Stimulated activated CD4-positive, alpha-beta T cell treated with anti-CD3 and anti-CD28 coated beads, Interleukin-1b, Interleukin-23, amount 100 ng/mL, for 1 hour (primary cell): ENCODE measurements around the gene SLC34A1.
A peak's percentile ranks its signal among the peaks of the same experiment; 100 is the strongest.

Experiments used
- DNase-seq, 2 donors: peaks; one replicate each; pipeline ENCODE4 v3.0.0-alpha.2; 2020; ENCODE audit warnings: low read depth in 2 of 2

Gene SLC34A1

GRCh38 chr5:177388521-177389052, 4.4 kb downstream of the SLC34A1 start:
- DNase-seq, result no peak

DNA sequence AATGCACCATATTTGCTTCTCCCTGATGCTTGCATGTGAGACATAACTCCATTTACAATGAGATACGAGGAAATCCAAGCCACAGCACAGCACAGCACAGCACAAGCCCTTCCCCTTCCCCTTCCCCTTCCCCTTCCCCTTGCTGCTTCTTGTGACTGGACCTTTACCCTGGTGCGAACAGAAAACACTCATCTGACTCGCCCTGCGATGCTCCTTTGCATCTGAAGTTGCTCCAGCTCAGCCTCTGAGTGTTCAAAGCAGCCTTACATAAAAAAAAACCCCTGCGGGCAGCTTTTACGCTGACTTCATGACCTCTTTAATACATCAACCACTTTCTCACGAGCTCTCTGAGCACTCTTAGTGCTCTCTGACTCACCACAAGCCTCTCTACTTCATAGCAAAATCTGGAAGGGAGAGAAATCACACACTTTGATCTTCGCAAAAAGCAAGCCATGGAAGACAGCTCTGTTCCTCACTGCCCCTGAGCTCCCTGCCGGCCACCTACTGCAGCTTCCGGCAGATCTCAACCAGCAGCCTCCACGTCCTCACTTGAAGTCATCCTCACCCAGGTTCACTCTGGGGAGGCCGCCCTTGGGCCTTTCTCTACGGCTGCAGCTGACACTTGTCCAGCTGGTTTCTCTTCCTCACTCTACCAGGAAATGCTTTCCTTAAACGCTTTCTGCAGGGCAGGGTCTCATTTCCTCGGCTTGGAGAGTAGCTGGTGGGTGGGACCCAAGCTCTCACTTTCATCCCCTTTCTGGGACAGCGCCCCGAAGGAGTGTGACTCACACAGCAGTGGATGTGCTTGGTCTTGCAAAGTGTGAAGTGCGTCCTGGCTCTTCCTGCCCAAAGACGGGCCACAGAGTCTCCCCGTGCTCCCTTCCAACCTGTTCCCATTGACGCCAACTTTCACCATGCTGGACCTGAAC, 5.3 kb downstream of the SLC34A1 start:
- no peak for DNase-seq

- DNase-seq, result peak; percentile 71 to 76
Measured at GRCh38 chr5:177390363-177391300, 6.4 kb downstream of the SLC34A1 start.

DNA sequence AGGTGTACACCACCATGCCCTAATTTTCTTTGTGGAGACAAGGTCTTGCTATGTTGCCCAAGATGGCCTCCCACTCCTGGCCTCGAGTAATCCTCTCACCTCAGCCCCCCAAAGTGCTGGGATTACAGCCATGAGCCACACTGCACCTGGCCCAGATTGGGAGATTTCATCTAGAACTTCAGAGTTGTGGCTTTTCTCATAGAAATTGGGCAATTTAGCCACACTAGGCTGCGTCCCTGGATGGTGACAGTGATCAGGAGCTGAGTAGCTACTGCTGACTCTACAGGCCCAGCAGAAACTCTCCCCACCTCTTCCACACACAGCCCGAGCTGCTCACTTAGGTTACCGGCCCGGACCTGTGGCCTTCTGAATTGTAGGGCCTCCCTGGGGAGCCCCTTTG, 8.5 kb downstream of the SLC34A1 start:
- no peak for DNase-seq

DNA sequence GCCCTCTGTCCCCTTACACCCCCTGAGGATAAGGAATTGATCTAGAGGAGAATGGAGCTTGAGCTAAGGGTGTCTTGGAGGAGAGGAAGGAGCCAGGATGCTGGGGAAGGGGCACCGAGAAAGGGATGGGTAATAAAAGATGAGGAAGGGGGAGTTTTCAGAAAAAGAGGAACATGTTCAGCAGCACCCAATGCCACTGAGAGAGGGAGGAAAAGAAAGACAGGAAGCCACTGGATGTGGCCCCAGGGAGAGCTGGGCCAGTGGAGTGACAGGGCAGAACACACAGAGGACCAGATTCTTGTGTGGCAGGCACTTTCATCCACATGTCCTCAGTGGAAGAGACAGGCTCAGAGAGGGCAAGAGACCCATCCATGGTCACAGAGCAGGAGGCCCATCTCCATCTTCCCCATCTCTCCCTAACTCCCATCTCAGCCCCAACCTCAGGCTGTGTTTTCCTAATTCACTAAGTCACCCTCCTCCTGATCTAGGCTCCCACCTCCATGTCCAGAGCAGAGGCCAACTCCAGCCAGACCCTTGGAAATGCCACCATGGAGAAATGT, 9.1 kb downstream of the SLC34A1 start:
- no peak for DNase-seq

DNA sequence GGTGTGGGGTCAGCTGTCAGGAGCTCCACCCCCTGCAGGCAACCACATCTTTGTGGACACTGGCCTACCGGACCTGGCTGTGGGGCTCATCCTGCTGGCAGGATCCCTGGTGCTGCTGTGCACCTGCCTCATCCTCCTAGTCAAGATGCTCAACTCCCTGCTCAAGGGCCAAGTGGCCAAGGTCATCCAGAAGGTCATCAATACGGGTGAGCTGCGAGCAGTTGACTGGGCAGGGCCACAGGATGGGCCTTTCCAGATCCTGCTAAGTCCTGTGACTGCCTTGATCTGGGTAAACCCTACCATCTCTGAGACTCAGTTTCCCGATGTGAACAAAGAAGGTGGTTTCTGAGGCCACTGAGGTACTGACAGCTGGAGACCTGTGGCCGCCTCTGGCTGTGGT, 9.8 kb downstream of the SLC34A1 start:
- DNase-seq, result no peak

DNA sequence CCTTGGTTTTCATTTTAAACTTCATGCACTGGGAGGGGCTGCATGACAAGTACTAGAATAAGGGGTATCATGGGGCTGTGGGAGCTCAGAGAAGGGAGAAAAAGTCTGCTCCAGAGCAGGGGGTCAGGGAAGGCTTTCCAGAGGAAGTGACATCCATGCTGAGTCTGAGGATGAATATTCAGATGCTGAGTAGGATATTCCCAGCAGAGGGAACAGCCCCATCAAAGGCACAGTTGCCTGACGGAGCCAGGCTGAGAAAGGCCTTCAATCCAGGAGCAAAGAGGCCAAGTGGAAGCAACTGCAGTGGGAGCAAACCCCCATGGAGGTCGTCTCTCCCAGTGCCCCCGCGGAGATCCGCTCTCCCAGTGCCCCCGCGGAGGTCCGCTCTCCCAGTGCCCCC, 11.8 kb downstream of the SLC34A1 start:
- no peak for DNase-seq

- DNase-seq, result no peak
Measured at GRCh38 chr5:177396807-177397206, 12.6 kb downstream of the SLC34A1 start.

- no peak for DNase-seq
Measured at GRCh38 chr5:177397875-177398390, 13.7 kb downstream of the SLC34A1 start.

- no peak for DNase-seq
Measured at GRCh38 chr5:177399997-177400868, 16.0 kb downstream of the SLC34A1 start, which contains the start of gene PFN3. Gene PFN3, minus strand, starts transcription at chr5:177400661. Its CDS starts 85 bp downstream, at chr5:177400576.

GRCh38 chr5:177402271-177403043, 18.2 kb downstream of the SLC34A1 start:
- peak in 1 of 2 donors; percentile 44 for DNase-seq

- DNase-seq, result no peak
Measured at GRCh38 chr5:177403102-177403791, 19.0 kb downstream of the SLC34A1 start.

GRCh38 chr5:177403792-177404640, 19.8 kb downstream of the SLC34A1 start:
- peak; percentile 67 for DNase-seq

GRCh38 chr5:177404641-177405179, 20.5 kb downstream of the SLC34A1 start:
- DNase-seq, result no peak

GRCh38 chr5:177405312-177405711, 21.1 kb downstream of the SLC34A1 start:
- DNase-seq, result no peak

GRCh38 chr5:177405805-177406204, 21.6 kb downstream of the SLC34A1 start:
- DNase-seq, result no peak

GRCh38 chr5:177409043-177409801, 25.0 kb downstream of the SLC34A1 start, which contains the start of gene F12:
Gene F12, minus strand, starts transcription at chr5:177409564. Its CDS starts 37 bp downstream, at chr5:177409527.
- DNase-seq, result no peak
